B cell (primary cell): Measurements from ENCODE around the gene CD53. TPM values are rescaled to one million over a fixed set of nuclear protein-coding genes. Genes with fewer than 3 reads are reported as not detected.

Experiments used
- ATAC-seq: fragments of 200-7000 bp; cut with Tn5 transposase; one replicate; pipeline ENCODE4 v1.10.0; 2021; ENCODE audit warnings: low read depth, mild to moderate bottlenecking, moderate number of reproducible peaks, moderate library complexity
- CTCF ChIA-PET: fragments of 350-600 bp; sonication (Branson Sonifier 250); formaldehyde crosslinking; loops from one replicate; lab custom pipeline; 2021; ENCODE audit warnings: antibody characterized with exemption, inconsistent platforms; lab: Charles Lee
- POLR2A ChIA-PET: fragments of 350-600 bp; sonication (Branson Sonifier 250); formaldehyde crosslinking; loops from one replicate; lab custom pipeline; 2021; ENCODE audit warnings: antibody characterized with exemption; lab: Charles Lee
- DNase-seq: peaks from one replicate; pipeline ENCODE4 v3.0.0; 2013
- H2AFZ ChIP-seq: 2 replicates; pipeline ENCODE4 v1.6.1; 2012; ENCODE audit warnings: mild to moderate bottlenecking, low read depth, low read length; ENCODE audit not compliant: insufficient read depth, poor library complexity, severe bottlenecking
- H3K27ac ChIP-seq, 2 donors: 1 replicate in 1 of 2; 2 replicates in 1 of 2; pipeline ENCODE4 v1.5.1; 2012 to 2013; ENCODE audit warnings: low read length in 2 of 2, mild to moderate bottlenecking in 2 of 2, moderate library complexity in 1 of 2
- H3K27me3 ChIP-seq, 4 experiments: fragments of 200-600 bp in 1 of 4; sonication (generic) in 1 of 4; replicated peaks in 1 of 4; 1 replicate in 2 of 4; 2 replicates in 2 of 4; pipeline versions ENCODE4 v1.6.1 to v1.7.0; 2013 to 2016; ENCODE audit warnings: low read length in 3 of 4, mild to moderate bottlenecking in 2 of 4, mixed read lengths in 1 of 4, moderate library complexity in 1 of 4; ENCODE audit not compliant: insufficient read depth in 4 of 4, control insufficient read depth in 3 of 4; ENCODE audit errors: control extremely low read depth in 1 of 4
- H3K36me3 ChIP-seq, 2 experiments: replicated peaks in 1 of 2; 1 replicate in 1 of 2; 2 replicates in 1 of 2; pipeline versions ENCODE4 v1.6.1 to v1.7.1; 2013; ENCODE audit warnings: low read length in 1 of 2; ENCODE audit not compliant: insufficient read depth in 2 of 2, control insufficient read depth in 1 of 2; ENCODE audit errors: control extremely low read depth in 1 of 2, extremely low read depth in 1 of 2
- H3K4me1 ChIP-seq, 2 donors: fragments of 200-600 bp in 1 of 2; sonication (generic) in 1 of 2; 1 replicate in 1 of 2; 2 replicates in 1 of 2; pipeline versions ENCODE4 v1.5.1 to v1.6.1; 2013 to 2017; ENCODE audit warnings: low read length in 2 of 2; ENCODE audit not compliant: control insufficient read depth in 2 of 2, insufficient read depth in 2 of 2
- H3K4me2 ChIP-seq: replicated peaks from 2 replicates; pipeline ENCODE3; 2012; ENCODE audit warnings: mild to moderate bottlenecking, low read depth, low read length; ENCODE audit not compliant: poor library complexity, severe bottlenecking
- H3K4me3 ChIP-seq, 5 experiments: fragments of 200-600 bp in 1 of 5; sonication (generic) in 1 of 5; 1 replicate in 3 of 5; 2 replicates in 2 of 5; pipeline versions ENCODE4 v1.5.1 to v1.7.0; 2011 to 2016; ENCODE audit warnings: low read length in 4 of 5, mild to moderate bottlenecking in 4 of 5, low read depth in 2 of 5, control low read depth in 1 of 5, moderate library complexity in 1 of 5; ENCODE audit not compliant: insufficient read depth in 1 of 5; ENCODE audit errors: control extremely low read depth in 1 of 5, extremely low read depth in 1 of 5
- H3K79me2 ChIP-seq: fragments of 200-600 bp; sonication (generic); one replicate; pipeline ENCODE4 v1.6.0; 2016; ENCODE audit warnings: low read length; ENCODE audit not compliant: control insufficient read depth, insufficient read depth
- H3K9ac ChIP-seq: fragments of 200-600 bp; sonication (generic); 2 replicates; pipeline ENCODE4 v1.6.1; 2017; ENCODE audit warnings: mild to moderate bottlenecking, low read length, moderate library complexity
- H3K9me3 ChIP-seq, 3 donors: one replicate each; pipeline versions ENCODE4 v1.6.1 to v1.7.1; 2013; ENCODE audit warnings: low read length in 2 of 3; ENCODE audit not compliant: control insufficient read depth in 2 of 3, insufficient read depth in 1 of 3; ENCODE audit errors: control extremely low read depth in 1 of 3
- H4K20me1 ChIP-seq: 2 replicates; pipeline ENCODE4 v1.6.0; 2012; ENCODE audit warnings: mild to moderate bottlenecking, low read length; ENCODE audit not compliant: insufficient read depth, control insufficient read depth, poor library complexity, severe bottlenecking
- H3K27ac Mint-ChIP-seq: one replicate; pipeline ENCODE4 v1.8.0; 2021; ENCODE audit warnings: mixed read lengths
- H3K27me3 Mint-ChIP-seq: one replicate; pipeline ENCODE4 v1.8.0; 2021; ENCODE audit warnings: mixed read lengths
- H3K4me1 Mint-ChIP-seq: one replicate; pipeline ENCODE4 v1.8.0; 2021; ENCODE audit warnings: mixed read lengths
- H3K4me3 Mint-ChIP-seq: one replicate; pipeline ENCODE4 v1.8.0; 2021; ENCODE audit warnings: mixed read lengths
- H3K9me3 Mint-ChIP-seq: one replicate; pipeline ENCODE4 v1.8.0; 2022; ENCODE audit warnings: mixed read lengths; ENCODE audit not compliant: insufficient read depth
- EZH2 ChIP-seq: IDR thresholded peaks from 2 replicates; pipeline ENCODE4 v1.6.1; 2012; ENCODE audit warnings: borderline replicate concordance, low read depth, mild to moderate bottlenecking, moderate library complexity, low read length; ENCODE audit not compliant: insufficient read depth, poor library complexity, severe bottlenecking
- WGBS: methylation state at CpG from one replicate; pipeline ENCODE4 v1.1.5; 2013; ENCODE audit warnings: missing lambda C conversion rate; ENCODE audit not compliant: insufficient coverage; 5-methylcytosine and 5-hydroxymethylcytosine counted together
- intact Hi-C: fragments of 100-400 bp; cut with micrococcal nuclease; formaldehyde crosslinking; loops from one replicate; pipeline ENCODE4 v1.10.0; 2022
- polyA plus RNA-seq: library from polyadenylated mRNA; depleted of rRNA; stranded (reverse); fragments of >200 nt; gene quantifications from 2 replicates; pipeline ENCODE4 v1.2.3, GENCODE V29; 2012
- total RNA-seq, 2 donors: library from RNA; stranded (reverse); fragments of 120-200 nt in 1 of 2; gene quantifications; 1 replicate in 1 of 2; 2 replicates in 1 of 2; pipeline versions ENCODE4 v1.2.3 to v1.2.4, GENCODE V29; 2013 to 2022
- TF ChIP-seq, protein P1 (sequence below): fragments of 200-600 bp; IDR thresholded peaks from one replicate; pipeline ENCODE4 v1.8.0; 2022; ENCODE audit warnings: antibody characterized with exemption, mild to moderate bottlenecking

Gene CD53
- total and polyA plus RNA-seq, 2 donors (not counting 1 experiment from before 2014, with no cell fraction given) = 490 to 1,010 TPM

DNA sequence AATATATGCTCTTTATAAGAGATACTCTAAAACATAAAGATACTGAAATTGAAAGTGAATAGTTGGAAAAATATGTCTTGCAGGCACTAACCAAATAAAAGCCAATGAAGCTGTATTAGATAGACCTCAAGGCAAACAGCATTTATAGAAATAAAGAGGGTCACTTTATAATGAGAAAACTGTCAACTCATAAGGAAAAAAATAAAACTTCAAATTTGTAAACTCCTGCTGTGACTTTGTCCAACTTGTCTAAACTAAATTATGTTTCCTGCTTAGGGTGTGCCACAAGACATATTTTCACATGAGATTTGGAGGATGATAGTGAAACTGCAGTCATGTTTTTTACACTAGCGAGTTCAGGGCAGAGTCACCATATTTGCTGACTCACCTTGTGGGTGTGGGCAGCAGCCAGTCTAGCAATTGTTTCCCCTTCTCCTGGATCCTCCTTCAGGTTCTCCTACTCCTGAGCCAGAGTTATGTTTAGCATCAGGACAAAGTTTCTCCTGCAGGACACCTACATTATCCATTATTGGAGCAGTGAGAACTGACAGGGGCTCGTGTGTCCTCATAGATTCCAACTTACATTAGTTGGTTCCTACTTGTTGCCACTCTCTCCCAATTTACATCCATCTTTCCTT, 43.8 kb downstream of the CD53 start:
- WGBS = 29% methylated on average over 2 of the region's 2 CpGs
- Histone ChIP-seq H3K27me3 (peaks cover 0 to 6% (median 0%) of the 10 kb centered on the region in 4 experiments), H3K9ac (no peak overlapping the region), H3K4me3 (no peak overlapping the region), H2AFZ (no peak overlapping the region), H3K9me3 (peaks cover 0 to 8% (median 8%) of the 10 kb centered on the region in 3 donors), H3K27ac (no peak overlapping the region), H3K79me2 (no peaks in the 10 kb centered on the region), H3K4me2 (no peak overlapping the region), H3K36me3 (no peaks in the 10 kb centered on the region), H3K4me1 (no peaks in the 10 kb centered on the region), H4K20me1 (no peaks in the 10 kb centered on the region)
- DNase-seq (no peak), ATAC-seq (no peak)
- POLR2A ChIA-PET = no interaction called here
- CTCF ChIA-PET = no interaction called here
- H3K4me1 Mint-ChIP-seq = peaks cover 5% of the 10 kb centered on the region
- TF ChIP-seq, protein P1, sequence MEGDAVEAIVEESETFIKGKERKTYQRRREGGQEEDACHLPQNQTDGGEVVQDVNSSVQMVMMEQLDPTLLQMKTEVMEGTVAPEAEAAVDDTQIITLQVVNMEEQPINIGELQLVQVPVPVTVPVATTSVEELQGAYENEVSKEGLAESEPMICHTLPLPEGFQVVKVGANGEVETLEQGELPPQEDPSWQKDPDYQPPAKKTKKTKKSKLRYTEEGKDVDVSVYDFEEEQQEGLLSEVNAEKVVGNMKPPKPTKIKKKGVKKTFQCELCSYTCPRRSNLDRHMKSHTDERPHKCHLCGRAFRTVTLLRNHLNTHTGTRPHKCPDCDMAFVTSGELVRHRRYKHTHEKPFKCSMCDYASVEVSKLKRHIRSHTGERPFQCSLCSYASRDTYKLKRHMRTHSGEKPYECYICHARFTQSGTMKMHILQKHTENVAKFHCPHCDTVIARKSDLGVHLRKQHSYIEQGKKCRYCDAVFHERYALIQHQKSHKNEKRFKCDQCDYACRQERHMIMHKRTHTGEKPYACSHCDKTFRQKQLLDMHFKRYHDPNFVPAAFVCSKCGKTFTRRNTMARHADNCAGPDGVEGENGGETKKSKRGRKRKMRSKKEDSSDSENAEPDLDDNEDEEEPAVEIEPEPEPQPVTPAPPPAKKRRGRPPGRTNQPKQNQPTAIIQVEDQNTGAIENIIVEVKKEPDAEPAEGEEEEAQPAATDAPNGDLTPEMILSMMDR = no peak
- TF ChIP-seq EZH2 = no peak
- H3K4me3 Mint-ChIP-seq = no peak overlapping the region
- H3K27me3 Mint-ChIP-seq = no peaks in the 10 kb centered on the region
- intact Hi-C loops = loop anchor here (1.0 kb wide), 1 partner anchor 11 kb away; no protein-coding TSS in a partner anchor
- H3K27ac Mint-ChIP-seq = no peak overlapping the region
- peaks cover 2% of the 10 kb centered on the region for H3K9me3 Mint-ChIP-seq

DNA sequence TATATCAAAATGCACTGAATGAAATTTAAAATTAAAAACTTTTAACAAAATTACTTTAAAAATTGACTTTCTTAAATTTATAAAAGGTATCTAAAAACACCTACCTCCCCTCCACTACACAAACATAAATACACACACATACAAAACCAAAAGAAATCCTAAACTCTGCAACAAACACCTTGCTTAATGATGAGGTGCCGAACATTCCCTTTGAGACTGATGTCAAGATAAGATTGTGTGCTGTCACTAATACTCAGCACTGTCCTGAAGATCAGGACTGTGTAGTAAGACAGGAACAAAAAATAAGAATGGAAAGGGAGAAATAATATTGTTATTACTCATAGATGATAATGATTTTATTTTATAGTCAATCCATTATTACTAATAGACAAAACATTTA, 45.1 kb downstream of the CD53 start:
- Mint-ChIP-seq H3K4me3 (no peak overlapping the region), H3K9me3 (peaks cover 5% of the 10 kb centered on the region), H3K27ac (no peak overlapping the region), H3K4me1 (peaks cover 5% of the 10 kb centered on the region), H3K27me3 (no peaks in the 10 kb centered on the region)
- H3K9ac ChIP-seq = no peak overlapping the region
- ChIA-PET POLR2A (no interaction called here), CTCF (no interaction called here)
- WGBS = no CpG with 5 or more reads among the region's 1 CpG
- ATAC-seq = no peak
- no peak overlapping the region for H3K27ac ChIP-seq
- H4K20me1 ChIP-seq = no peaks in the 10 kb centered on the region
- no peak for DNase-seq
- intact Hi-C loops = no loop called here
- no peak overlapping the region for H2AFZ ChIP-seq
- TF ChIP-seq EZH2 = no peak
- TF ChIP-seq, protein P1 = no peak
- no peaks in the 10 kb centered on the region for H3K79me2 ChIP-seq
- H3K4me2 ChIP-seq = no peak overlapping the region
- H3K4me3 ChIP-seq = no peak overlapping the region
- H3K4me1 ChIP-seq = no peaks in the 10 kb centered on the region
- H3K36me3 ChIP-seq = no peaks in the 10 kb centered on the region
- H3K27me3 ChIP-seq = peaks cover 0 to 8% (median 0%) of the 10 kb centered on the region in 4 experiments
- H3K9me3 ChIP-seq = peaks cover 1 to 8% (median 4%) of the 10 kb centered on the region in 3 donors
